ENCODE results near the gene GMDS. TPM values are rescaled to one million over a fixed set of nuclear protein-coding genes. Genes with fewer than 3 reads are reported as not detected.

The GMDS gene
- total and polyA plus RNA-seq, 2 of the 8 experiments (the other 6 are each of a cell fraction or from before 2014, with no cell fraction given): 16.8 to 50.0 TPM

DNA sequence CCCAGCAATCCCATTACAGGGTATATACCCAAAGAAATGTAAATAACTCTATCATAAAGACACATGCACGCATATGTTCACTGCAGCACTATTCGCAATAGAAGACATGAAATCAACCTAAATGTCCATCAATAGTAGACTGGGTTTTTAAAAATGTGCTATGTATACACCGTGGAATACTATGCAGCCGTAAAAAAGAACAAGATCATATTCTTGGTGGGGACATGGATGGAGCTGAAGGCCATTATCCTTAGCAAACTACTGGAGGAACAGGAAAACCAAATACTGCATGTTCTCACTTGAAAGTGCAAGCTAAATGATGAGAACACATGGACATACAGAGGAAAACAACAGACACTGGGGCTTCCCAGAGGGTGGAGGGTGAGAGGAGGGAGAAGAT, 201.2 kb downstream of the GMDS start (continued):
- TF ChIP-seq EP300 (IDR thresholded peaks at IDR 0.05; ENCODE audit: borderline replicate concordance in 1 of 2, low read depth in 2 of 2, low read length in 2 of 2): no peak
